Fibroblast of villous mesenchyme (primary cell): Measurements from ENCODE around the gene NFIA. TPM values are rescaled to one million over a fixed set of nuclear protein-coding genes. Genes with fewer than 3 reads are reported as not detected.

Experiments used
- DNase-seq: peaks from one replicate; pipeline ENCODE4 v3.0.0-alpha.2; 2010; ENCODE audit warnings: low read depth
- H3K4me3 ChIP-seq: 2 replicates; pipeline ENCODE4 v1.5.1; 2011; ENCODE audit warnings: low read depth, mild to moderate bottlenecking, low read length
- CTCF ChIP-seq: IDR thresholded peaks from 2 replicates; pipeline ENCODE4 v1.5.1; 2012; ENCODE audit warnings: low read depth, mild to moderate bottlenecking, low read length; ENCODE audit not compliant: insufficient read depth
- total RNA-seq: library from RNA; depleted of rRNA; stranded (reverse); fragments of >200 nt; gene quantifications from 2 replicates; pipeline ENCODE4 v1.2.3, GENCODE V29; 2012

NFIA gene
- total RNA-seq, 1 donor, result 10.4 TPM

- TF ChIP-seq CTCF, result no peak
- DNase-seq, result peak; percentile 85
- H3K4me3 ChIP-seq, result peak overlapping the region; percentile 29
Observed at GRCh38 chr1:61318319-61319125, 236.2 kb downstream of the NFIA start.

GRCh38 chr1:61320575-61320974 lies 238.2 kb downstream of the NFIA start:
- DNase-seq, result no peak
- TF ChIP-seq CTCF, result no peak
- no peak overlapping the region for H3K4me3 ChIP-seq

- H3K4me3 ChIP-seq, result no peak overlapping the region
- DNase-seq, result no peak
- TF ChIP-seq CTCF, result no peak
Observed at GRCh38 chr1:61322008-61322744, 239.8 kb downstream of the NFIA start.

GRCh38 chr1:61322769-61323168 lies 240.4 kb downstream of the NFIA start:
- DNase-seq, result no peak
- no peak overlapping the region for H3K4me3 ChIP-seq
- TF ChIP-seq CTCF, result no peak

- H3K4me3 ChIP-seq, result no peak overlapping the region
- no peak for TF ChIP-seq CTCF
- no peak for DNase-seq
Observed at GRCh38 chr1:61323681-61324328, 241.4 kb downstream of the NFIA start.

- no peak for TF ChIP-seq CTCF
- no peak overlapping the region for H3K4me3 ChIP-seq
- no peak for DNase-seq
Observed at GRCh38 chr1:61326713-61327112, 244.4 kb downstream of the NFIA start.
